GM21447 (cell line): ENCODE results near the gene SYCE3.

Experiments used
- ATAC-seq: cut with Tn5 transposase; IDR thresholded peaks from one replicate; pipeline ENCODE4 v1.9.1; 2021; ENCODE audit not compliant: unreplicated experiment

Gene SYCE3

DNA sequence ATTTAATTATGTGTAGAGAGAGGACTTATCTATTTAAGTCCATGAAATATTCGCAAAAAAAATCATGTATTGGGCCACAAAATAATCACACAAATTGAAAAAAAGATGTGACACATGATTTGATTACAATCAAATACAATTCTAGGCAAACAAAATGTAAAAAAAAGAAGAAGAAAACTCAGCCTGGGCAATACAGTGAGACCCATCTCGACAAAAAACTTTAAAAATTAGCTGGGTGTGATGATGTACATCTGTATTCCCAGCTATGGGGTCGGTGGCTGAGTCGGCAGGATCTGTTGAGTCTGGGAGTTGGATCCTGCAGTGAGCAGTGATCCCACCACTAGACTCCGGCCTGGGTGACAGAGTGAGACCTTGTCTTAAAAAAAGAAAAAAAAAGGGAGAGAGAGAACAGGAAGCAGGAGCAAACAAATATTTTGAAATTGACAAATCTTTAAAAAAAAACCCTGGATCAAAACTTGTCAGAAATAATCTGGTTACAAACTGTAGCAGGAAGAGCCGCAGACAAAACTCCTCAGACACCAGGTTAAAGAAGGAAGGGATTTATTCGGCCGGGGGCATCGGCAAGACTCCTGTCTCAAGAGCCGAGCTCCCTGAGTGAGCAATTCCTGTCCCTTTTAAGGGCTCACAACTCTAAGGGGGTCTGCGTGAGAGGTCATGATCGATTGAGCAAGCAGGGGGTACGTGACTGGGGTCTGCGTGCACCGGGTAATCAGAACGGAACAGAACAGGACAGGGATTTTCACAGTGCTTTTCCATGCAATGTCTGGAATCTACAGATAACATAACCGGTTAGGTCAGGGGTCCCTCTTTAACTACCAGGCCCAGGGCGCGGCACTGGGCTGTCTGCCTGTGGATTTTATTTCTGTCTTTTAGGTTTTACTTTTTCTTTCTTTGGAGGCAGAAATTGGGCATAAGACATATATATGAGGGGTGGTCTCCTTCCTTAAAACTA is 29.6 kb downstream of the SYCE3 start:
- no peak for ATAC-seq

DNA sequence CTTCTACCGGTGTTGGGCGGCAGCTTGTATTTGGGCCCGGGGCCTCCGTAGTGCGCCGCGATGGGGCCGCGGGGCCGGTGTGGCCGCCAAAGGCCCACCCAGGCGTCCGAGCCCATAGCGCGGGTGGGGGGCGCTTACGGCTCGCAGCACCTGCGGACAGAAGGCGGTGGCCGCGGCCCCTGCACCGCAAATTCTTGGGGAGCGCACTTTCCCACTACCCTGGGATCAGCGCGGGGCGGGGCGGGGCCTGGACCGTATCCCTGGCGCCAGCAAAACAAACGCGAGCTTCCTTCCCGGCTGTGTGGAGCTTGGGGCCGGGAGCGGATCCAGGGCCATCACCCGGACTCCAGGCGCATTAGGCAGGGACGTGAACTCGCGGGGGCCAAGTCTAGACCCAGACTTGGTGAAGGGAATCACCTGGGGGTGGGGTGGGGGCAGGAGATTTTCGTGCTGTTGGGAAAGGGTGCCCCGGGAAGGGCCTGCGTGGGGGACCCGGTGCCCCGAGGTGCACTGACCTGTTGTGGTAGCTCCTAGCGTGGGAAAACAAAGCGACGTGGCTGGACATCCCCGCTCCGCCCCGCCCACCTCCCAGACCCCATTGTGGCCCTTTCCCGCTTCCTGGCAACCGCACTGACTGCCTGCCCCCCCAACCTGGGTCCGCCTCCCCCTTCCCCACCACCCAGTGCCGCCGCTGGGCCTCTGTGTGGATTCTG is 30.6 kb downstream of the SYCE3 start:
- ATAC-seq, result no peak

GRCh38 chr22:50531546-50531961 is 31.2 kb downstream of the SYCE3 start:
- peak; percentile 17 for ATAC-seq

DNA sequence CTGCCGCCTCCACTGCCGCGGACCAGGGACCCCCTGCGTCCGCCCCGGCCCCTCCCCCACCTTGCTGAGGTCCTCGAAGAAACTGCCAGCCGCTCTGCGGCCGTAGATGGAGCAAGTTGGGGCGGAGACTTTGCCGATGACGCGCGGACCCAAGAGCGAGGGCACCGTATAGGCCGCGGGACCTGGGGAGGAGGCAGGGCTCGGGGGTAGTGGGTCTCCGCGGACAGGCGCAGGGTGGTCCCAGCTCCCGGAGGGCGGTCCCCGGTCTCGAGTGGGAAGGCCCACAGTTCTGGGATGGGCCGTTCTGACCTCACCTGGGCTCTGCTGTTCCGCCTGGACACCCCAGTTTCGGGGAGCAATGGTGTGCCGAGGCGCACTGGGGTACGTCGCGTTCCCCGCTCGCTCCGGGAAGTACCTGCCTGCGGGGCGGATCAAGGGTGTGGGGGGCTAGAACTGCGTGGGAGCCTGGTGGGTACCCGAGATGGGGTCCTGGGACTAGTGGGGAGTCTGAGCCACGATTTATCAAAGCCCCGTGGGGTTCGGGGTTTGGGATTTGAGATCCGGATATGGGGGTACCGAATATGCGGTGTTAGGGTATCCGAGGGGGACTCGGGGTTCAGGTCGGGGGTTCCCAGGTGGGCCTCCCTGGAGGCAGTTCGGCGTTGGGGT is 31.7 kb downstream of the SYCE3 start:
- ATAC-seq, result no peak

DNA sequence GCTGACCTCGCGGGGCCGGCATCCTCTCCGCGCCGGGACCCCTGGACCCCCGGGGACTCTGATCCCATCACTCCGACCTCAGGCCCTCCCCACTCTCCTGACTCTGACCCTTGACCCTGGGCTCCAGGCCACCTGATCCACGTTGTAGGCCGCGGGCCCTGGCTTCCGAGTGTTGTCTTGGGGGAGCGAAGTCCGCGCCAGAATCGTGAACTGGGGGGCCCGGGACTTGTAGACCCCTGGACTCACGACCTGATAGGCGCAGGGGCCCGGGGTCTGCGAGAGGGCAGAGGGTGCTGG is 32.2 kb downstream of the SYCE3 start:
- ATAC-seq, result no peak

DNA sequence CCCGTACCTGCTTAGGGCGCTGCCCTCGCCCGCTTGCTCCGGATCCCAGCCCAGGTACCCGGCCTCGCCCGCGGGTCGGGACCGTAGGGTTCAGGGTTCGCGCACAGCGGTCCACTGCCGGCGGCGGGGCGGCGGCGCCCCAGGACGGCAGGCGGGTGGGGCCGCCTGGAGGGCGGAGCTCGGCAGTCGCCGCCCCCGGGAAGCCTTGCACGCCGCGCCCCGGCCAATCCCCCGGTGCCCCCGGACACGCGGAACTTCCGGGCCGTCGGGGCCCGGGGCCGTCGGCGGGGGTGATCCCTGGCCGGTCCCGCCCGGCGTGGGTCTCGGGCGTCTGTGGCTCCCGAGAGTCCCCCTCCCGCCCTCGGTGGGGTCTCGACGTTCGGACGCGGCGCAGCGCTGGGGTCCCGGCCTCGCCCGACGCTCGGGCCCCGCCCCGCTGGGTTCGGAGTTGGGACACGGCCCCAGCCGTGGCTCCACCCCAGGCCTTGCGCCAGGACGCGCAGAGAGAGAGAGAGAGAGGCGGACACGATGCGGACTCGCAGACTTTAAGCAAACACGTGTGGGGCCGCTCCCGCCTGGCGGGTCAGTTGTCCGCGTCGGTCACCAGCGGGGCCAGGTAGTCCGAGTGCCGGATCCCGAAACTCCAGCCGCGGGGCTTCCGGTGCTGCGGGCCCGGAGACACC is 32.7 kb downstream of the SYCE3 start, which contains the start of gene TYMP:
TSS of gene TYMP (minus strand) at position 116 of the 683 bp plus-strand sequence. CDS start 303 bp downstream, outside the sequence.
- no peak for ATAC-seq

DNA sequence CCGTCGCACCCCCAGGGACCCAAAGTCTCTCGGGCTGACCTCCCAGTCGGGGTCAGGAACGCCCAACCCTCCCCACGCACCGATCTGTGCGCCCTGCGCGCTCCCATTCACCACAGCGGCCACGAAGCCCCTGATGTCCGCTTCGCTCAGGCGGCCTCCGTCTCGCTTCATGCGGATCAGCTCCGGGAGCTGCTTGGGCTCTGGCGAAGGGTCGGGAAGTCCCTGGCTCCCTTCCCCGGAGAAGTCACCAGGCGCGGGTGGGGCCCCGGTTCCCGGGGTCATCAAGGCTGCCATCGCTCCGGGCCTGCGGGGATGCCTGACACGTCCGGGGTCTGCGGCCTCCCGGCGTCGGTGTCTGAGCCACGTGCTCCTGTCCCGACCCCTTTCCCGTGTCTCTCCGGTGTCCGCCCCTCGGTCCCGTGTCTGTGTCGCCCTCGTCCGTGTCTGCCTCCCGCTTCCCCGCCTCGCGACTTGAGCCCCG is 33.3 kb downstream of the SYCE3 start:
- ATAC-seq, result no peak

DNA sequence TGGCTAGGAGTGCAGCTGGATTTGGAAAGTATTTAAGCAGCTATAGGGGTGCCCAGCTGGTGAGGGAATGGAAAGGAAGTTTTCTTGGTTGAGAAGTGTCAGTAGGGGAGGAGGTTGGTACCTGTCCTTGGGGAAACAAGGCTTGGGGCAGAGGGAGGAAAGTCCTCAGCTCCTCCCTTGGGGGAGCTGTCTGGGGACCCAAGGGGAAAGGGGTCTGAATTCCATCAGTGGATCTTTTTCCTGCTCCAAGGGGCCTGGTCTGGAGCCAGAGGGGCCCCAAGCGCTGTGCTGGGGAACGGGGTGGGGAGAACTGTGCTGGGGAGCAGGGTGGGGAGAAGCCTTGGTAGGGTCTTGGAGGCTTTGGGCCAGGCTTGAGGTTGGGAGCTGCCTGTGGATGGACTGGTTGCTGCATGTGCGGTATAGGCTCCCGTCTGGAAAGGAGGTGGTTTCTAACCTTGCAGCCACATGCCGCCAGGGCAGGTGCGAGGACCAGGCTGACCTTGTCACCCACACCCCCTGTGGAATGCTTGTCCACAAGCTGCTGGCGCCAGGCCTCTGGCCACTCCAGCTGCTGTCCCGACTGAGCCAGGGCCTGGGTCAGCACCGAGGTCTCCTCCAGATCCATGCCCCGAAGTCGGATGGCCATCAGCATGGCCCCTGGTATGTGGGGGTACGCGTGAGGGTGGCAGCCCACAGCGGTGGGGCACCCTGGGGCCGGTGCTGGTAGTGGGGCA is 33.9 kb downstream of the SYCE3 start:
- ATAC-seq, result no peak

DNA sequence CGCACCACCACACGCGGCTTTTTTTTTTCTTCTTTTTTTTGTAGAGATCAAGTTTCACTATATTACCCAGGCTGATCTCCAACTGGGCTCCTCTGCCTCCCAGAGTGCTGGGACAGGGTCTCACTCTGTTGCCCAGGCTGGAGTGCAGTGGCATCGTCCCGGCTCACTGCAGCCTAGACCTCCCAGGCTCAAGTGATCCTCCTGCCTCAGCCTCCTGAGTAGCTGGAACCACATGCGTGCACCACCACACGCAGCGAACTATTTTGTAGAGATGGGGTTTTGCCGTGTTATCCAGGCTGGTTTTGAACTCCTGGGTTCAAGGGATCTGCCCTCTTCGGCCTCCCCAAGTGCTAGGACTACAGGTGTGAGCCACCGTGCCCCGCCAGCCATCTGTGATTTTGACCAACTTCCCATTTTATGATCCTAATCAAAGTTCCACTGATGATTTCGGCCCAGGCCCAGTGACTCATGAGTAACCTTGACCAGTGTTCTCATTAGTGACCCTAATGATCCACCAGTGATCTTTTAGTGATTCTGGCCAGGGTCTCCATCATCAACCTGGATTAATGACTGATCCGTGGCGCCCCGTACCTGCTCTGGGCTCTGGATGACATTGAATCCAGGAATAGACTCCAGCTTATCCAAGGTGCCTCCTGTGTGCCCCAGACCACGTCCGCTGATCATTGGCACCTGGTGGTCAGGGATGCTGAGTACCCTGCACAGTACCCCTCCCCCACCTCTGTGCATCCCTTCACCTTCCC is 34.6 kb downstream of the SYCE3 start:
- ATAC-seq, result no peak

- ATAC-seq, result peak; percentile 16
These were observed 35.6 kb downstream of the SYCE3 start for GRCh38 chr22:50526834-50527801.

DNA sequence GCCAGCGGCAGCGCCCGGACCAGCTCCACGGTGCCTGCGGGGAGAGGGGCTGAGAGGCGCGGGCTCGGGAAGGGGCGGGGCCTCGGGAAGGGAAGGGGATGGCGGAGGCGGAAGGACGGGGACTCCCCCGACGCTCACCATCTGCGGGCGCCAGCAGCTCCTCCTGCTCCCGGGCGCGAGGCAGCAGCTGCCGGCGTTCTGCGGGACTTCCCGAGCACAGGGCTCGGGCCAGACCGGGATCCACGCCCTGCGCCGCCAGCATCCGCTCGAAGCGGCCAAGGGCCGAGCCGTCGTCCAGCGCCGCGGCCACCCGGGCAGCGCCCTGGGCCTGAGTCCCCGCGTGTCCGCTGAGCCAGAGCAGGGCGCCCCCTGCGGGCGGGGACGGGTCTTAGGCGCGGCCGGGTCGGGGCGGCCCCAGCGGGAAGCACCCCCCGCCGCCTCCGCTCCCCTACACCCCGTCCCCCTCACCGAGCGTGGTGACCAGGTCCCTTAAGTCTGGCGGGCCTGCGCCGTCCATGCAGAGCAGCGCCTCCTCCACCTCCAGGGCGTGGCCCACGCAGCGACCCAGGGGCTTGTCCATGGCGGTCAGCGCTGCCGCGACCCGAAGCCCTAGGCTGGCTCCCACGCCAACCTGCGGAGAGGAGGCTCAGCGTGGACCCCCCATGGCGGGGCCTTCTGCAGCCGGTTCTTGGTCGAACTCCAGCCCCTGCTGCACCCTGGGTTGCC is 36.4 kb downstream of the SYCE3 start:
- ATAC-seq, result peak; percentile 26

GRCh38 chr22:50525858-50526107 is 36.9 kb downstream of the SYCE3 start:
- no peak for ATAC-seq

DNA sequence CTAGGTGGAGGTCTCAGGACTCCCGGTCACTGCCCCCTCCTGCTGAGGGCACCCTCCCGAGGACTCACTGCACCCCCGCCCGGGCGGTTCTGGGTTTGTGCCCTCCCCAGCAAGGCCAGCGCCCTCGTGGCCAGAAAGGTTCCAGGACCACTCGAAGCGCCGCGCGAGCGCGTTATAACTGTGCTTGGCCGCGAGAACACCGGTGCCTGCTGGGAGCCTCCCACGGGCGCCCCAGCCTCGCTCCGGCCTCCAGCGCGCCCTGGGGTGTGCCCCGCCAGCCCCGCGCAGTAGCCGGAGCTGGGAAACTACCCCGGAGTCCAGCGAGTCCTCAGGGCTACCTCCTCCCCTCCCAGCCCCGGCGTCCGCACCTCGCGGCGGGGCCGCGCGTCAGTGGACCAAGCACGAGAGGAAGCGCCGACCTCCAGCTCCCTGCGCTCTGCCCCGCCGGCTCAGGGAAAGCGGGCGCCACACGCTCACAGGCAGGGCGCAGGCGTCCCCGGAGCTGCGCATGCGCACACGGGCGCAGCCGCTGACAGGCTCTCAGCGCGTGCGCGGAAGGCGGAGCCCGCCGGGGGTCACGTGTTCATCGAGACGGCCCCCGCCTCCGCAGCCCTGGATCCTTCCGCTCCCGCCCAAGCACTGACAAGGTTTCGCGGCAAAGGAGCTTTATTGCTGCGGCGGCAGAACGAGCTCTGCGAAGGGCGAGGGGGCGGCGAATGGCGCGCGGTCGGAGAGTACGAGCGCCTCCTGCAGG is 37.4 kb downstream of the SYCE3 start, which contains the start of gene SCO2:
TSS of gene SCO2 (minus strand) at position 495 of the 754 bp plus-strand sequence. CDS start 1,187 bp downstream, outside the sequence.
- ATAC-seq, result peak; percentile 20

DNA sequence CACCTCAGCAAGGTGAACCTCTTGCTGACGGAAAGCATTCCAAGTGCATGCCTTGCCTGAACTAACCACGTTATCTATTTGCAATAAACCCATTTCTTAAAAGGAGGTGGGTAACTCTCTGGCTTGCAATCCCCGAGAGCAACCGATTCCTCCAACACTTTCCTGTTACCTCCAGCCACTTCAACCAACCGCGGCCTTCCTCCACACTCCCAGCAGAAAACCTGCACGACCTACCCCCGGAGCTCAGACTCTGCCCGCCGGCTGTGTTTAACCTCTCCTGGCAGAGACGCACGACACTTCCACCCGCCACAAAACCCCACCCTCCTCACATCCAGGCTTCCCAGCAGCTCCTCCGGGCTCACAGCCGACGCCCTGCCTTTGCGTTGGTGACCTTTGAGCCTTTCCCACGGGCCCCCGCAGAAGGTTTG is 38.0 kb downstream of the SYCE3 start:
- no peak for ATAC-seq

GRCh38 chr22:50523806-50524675 is 38.7 kb downstream of the SYCE3 start:
- no peak for ATAC-seq

DNA sequence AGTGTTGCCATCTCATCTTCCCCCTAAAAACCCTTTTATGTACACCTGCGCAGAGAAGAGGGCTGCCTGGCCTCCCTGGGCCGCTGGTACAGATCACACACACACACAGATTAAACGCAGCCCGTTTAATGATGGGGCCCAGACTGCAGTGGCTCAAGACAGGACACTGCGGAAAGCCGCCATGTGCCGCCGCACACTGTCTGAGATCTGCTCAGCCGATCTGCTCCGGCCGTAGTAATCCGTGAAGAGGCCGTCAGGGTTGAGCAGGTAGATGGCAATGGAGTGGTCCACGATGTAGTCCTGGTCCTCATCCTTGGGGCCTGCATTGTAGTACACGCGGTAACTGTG is 39.3 kb downstream of the SYCE3 start:
- ATAC-seq, result no peak
